HG03354 (cell line): ENCODE data around the gene RWDD4.

Experiments used
- ATAC-seq: cut with Tn5 transposase; IDR thresholded peaks from one replicate; pipeline ENCODE4 v1.9.1; 2021; ENCODE audit warnings: mild to moderate bottlenecking; ENCODE audit not compliant: unreplicated experiment, poor library complexity, severe bottlenecking

The RWDD4 gene

DNA sequence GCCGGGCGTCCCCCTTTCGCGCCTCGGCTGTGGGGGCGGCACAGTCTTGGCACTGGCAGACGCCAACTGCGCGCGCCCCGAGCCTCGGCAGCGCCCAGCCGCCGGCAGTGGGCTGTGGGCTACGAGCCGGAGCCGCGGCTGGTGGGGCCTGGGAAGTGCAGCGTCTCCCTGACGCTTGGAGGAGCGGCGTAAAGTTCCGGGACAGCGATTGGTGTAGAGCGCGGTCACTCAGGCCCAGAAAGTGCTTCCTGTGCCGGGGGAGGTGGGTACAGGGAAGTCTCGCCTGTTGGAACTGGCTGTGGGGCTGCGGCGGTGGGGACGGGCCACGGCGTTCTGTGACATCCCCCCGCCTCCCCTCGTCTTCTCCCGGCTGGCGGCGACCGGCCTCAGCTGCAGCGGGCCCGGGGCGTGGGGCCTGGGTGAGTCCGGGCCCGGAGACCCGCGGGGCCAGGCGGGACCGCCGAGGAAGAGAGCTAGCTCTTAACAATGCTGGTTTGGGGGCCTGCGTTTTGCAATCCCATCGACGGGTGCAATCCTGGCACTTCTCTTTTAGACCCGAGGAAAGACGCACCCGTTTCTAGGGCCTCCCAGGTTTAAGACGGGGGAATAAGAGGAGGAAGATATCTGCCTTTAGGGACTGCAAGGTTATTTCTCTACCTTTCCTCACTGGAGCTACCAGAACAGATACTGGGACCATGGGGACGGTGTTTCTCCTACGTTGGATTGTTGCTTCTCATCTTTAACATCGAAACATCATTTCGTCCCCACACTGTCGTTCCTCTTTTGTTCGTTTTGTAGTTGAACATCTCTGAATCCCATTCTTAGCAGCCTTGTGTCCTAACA, at the start of gene RWDD4, which contains the start of gene TRAPPC11:
Gene RWDD4 (minus strand): TSS at position 157 of the 843 bp plus-strand sequence. CDS start 233 bp downstream, outside the sequence.
Gene TRAPPC11 (plus strand): TSS at position 265 of the 843 bp plus-strand sequence. CDS start 4,575 bp downstream, outside the sequence.
- ATAC-seq: peak; percentile 99

DNA sequence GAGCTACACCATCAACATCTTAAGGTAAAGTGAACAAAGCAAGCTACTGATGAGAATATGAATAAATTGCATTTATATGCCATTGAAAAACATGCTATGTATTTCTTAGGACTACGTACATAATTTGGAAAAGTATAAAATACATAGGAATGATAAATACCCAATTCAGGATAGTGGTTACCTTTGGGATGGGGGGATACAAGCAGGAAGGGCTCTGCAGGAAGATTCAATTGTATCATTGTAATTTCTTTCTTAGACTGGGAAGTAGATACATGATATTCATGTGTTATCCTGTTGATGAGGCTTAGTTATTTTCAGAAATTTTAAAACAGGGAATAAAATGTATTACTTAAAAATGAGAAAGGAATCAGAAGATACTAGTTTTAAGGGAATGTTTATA, 43.5 kb upstream of the RWDD4 start:
- no peak for ATAC-seq

DNA sequence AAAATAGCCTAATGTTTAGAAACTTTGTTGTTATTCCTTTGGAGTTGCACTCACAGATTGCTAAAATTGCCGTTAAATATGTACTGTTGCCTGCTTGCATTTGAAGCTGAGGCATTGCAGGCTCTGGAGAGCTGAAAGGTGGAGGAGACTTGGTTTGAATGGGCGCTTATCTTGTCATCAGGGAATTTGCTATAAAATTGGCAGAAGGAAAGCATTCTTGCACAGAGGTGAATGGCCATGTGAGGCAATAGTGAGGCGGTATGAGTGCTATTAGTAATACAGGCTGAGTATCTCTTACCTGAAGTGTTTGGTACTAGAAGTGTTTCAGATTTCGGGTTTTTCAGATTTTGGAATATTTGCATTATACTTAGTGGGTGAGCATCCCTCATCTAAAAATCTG, 41.4 kb upstream of the RWDD4 start:
- ATAC-seq: no peak

DNA sequence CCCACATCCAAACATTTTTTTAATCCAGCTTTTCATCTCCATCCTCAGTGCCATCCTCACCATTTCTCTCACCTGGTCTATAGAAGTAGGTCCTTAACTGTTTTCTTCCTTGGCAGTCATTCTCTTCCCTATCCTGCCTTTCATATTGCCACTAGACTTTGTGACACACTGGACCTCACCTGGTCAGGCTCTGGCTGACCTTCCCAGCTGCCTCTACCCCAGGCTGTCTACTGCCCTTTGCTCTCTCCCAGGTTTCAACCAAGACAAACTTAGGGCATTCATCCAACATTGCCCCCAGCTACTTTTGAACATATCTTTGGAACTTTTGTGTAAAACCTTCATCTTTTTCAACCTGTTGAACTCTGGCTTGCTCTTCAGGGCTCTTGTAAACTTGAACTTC, 39.9 kb upstream of the RWDD4 start:
- no peak for ATAC-seq

DNA sequence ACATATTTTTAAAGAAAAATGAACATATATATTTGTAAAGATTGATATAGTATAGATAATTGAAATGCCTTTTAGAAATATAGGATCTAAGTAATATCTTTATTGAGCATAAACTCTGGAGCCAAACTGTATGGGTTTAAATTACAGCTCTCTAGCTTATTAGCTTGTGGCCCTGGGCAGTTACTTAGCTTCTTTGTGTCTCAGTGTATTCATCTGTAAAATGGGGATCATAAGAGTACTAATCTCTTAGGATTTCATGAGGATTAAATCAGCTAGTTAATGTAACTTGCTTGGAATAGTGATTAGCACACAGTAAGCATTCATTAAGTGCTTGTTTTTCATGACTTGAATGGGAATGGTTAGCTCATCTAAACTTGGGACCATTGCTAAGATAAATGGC, 32.9 kb upstream of the RWDD4 start:
- no peak for ATAC-seq

DNA sequence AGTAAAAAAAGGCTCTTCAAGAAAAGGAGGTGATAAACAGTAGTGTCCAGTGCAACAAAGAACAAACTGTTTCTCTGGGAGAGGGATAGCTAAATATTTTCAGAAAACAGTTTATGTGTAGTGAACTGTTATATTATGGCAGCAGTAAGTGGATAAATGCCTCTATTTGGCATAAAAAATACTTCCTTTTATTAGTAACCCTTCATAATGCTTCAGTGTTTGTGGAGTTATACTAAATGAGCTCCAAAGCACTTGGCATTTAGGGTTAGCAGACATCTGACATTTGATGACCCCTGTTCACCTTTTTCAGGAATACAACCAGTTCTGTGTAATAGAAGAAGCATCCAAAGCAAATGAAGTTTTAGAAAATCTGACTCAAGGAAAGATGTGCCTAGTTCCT, 32.0 kb upstream of the RWDD4 start:
- ATAC-seq: no peak

DNA sequence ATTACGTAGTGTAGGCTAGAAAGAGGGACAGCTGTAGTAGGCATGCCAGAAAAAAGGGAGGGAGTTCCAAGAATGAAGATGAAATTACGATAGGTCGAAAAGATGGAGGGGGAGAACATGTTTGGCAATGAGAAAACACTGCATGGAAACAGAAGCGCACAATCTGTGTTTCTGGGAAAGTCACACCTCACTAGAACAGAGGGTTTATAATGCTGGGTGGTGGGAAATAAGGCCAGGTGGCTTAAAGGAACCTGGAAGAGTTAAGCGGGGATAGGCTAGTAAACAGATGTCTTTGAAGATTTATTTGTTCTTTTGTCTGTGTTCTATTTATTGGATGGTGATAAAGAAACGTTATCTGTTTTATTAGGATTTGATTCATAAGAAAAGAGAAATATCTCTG, 29.2 kb upstream of the RWDD4 start:
- no peak for ATAC-seq

DNA sequence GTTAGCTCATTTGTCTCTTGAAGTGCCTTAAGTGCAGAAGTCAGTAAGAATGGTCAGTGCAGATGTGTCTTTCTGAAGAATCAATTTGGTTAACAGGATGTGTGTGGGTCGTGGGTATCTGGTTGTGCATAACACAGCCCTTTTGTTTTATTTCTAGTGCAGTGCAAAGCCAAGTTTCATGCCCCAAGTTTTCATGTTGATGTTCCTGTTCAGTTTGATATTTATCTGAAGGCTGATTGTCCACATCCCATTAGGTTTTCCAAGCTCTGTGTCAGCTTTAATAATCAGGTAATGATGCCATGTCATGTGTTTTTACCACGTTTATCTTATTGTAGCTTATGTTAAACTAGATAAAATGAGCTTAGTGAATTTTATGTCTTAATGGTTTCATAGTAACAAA, 27.5 kb upstream of the RWDD4 start:
- ATAC-seq: no peak

DNA sequence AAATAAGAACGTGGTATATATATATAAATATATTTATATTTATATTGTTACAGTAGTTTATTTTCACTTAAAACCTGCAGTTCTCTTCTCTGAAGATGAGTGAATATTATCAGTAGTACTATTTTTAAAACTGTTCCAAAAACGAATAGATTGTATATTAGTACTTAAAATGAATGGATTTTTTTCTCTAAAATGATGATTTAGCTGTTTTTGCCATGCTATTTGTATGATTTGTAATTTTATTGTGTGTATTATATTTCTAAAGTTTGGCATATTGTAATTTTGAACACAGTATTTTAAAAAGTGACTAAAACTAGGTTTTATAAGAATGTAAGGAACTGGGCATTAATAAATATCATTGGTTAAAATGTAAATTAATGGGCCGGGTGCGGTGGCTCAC, 22.1 kb upstream of the RWDD4 start:
- ATAC-seq: no peak

DNA sequence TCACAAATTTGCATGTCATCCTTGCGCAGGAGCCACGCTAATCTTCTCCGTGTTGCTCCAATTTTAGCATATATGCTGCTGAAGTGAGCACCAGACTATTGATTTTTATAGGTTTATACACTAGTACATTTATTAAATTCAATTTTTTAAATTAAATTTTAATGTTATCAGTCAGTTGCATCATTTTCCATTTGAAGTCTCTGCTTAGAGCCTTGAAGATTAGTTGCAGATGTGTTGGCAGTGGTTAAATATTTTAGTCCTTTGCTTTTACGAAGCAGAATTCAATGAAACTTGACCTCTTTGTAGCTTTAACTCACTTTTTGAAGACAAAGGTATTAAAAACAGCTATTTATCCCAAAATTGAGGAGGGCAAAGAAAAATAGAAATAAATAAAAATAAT, 16.6 kb upstream of the RWDD4 start:
- ATAC-seq: no peak

DNA sequence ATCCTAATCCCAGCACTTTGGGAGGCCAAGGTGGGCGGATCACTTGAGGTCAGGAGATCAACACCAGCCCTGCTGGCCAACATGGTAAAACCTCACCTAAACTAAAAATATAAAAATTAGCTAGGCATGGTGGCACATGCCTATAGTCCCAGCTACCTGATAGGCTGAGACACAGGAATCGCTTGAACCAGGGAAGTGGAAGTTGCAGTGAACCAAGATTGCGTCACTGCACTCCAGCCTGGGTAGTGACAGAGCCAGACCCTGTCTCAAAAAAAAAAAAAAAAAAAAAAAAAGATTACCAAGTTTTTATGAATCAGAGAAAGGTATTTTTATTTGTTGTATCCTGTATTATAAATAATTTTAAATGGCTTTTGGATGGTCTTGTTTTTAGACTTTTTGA, 15.2 kb upstream of the RWDD4 start:
- no peak for ATAC-seq

DNA sequence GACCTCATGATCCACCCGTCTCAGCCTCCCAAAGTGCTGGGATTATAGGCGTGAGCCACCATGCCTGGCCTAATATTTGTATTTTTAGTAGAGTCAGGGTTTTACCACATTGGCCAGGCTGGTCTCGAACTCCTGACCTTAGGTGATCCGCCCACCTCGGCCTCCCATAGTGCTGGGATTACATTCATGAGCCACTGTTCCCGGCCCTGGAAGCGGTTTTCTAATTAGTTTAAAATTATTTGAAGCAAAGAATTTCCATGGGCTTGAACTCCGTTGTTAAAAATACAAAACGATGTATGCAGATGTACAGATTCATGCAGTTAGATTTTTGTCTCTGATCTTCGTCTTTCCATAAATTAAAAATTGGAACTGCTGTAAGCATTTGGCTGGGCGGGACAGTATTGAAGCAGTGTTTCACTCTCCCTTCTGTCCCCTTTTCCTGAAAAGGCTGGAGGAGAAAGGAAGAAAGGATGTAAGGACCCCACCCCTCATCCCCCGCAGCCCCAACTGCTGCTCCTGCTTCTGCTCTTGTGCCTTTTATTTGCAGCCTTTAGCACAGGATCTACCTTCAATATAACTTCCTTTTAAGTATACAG, 12.1 kb upstream of the RWDD4 start:
- ATAC-seq: no peak

DNA sequence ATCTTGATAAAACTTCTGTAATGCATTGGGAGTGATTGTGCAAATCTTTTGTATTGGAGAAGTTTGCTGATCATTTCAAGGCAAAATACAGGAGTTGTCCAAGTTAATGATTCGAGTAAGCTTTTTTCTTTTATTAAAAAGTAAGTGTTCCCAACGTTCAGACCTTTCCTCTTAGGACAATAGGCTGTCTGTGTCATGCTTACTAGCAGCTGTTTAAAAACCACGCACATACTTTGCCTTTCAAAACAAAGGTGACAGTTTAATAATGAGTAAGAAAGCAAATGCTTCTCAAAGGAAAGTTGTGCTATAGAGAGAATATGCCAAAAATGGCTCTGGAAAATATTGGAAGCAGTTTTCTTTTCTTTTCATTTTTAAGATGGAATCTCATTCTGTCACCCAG, 11.3 kb upstream of the RWDD4 start:
- no peak for ATAC-seq

DNA sequence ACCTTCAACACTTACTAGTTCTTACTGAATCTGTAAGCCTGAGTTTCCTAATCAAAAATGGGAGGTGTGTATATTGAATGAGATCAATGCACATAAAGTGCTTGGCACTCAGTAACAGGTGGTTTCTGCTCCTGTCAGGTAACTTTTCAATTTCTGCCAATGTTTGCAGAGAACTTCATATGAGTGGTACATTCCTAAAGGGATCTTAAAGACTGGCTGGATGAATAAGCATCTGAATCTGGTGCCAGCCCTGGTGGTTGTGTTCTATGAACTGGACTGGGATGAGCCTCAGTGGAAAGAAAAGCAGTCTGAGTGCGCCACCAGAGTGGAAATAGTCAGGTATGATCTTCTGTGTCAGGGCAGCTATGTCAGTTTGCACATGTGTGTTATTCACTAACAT, 7.1 kb upstream of the RWDD4 start:
- no peak for ATAC-seq

DNA sequence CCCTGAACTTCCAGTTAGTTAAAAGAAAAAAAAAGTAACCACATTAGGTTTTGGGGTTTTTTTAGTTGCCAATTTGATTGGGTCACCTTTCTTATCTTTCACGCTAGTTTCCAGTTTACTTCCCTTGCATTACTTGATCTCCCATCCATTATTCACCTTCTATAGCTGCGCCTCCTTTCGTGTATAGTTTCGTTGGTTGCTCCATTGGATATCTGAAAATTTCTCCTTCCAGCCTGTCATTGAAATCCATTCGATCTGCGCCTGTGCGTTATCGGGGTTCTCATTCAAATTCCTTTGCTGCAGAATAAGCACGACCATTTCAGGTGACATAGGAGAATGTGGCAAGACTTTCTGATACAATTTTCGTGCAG, 872 bp upstream of the RWDD4 start:
- no peak for ATAC-seq

DNA sequence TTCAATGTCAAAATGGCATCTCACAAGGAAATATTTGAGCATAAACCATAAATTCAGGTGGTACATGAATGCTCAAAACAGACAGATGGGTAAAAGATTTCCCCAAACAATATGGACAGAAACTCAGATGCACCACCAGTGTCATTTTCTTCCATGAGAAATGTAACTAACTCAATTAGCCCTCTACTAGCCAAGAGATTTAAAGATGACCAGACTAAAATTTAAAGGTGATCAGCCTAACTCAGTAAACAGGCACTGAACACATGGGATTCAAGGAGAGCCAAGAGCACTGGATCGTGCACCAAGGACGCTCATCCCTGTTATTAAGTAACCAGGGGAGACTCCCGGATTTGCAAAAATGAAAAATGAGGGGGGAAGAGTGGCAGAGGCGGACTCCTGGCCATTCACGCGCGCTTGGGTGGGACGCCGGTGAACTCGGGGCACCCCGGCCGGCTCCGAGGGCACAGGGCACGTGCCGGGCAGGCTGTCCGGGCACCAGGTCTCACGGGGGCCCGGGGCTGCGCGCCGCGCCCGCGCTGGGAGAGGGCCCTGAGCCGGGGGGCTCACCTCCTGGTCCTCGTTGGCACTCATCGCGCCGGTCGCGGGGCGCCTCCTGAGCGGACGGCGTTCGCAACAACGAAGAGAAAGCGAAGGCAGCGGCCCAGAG, 490 bp downstream of the RWDD4 start:
- ATAC-seq: peak; percentile 39

DNA sequence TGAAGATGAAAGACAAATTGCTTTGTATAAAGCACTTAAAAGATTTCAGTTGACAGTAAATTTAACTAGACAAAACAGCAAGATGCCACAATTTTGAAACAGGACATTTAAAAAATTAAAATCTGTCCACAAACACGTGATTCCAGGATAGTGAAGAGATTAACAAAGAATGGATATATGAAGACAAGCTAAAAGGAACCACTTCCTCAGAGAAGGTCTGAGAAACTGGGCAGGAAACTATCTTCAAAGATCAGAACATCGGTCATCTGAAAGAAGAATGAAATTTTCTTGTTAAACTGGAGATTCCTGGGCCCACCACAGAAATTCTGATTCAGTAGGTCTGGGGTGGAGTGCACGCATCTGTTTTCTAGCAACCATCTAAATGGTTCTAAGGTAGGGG, 1.4 kb downstream of the RWDD4 start:
- no peak for ATAC-seq

DNA sequence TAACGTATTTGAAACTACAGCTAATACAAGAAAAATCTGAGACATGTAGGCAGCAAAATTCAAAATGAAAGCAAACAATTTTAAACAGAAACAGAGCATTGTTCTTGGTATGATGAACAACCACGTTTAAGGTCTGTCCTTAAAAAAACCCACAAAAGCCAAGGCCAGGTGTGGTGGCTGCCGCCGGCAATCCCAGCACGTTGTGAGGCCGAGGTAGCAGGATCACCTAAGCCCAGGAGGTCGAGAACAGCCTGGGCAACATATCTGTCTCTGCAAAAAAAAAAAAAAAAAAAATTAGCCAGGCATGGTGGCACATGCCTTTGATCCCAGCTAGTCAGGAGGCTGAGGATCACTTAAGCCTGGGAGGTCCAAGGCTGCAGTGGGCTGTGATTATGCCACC, 13.7 kb downstream of the RWDD4 start:
- ATAC-seq: no peak

DNA sequence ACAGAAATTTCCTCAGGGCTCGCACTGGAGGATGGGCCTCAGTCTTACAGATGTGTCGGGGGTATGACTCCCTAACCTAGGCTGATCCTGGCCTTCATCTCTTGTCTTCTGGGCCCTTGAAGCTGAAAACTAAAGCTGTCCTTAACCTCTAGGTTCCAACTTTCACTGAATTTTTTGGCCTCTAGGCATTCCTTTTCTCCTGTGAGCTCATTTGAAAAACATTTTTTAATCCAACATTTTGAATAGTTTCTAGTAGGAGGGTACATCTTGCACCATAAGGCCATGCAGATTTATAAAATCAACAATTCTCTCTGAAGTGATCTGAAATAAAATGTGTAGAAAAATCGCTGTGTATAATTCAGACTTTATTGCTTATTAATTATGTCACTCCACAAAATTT, 19.7 kb downstream of the RWDD4 start:
- no peak for ATAC-seq

DNA sequence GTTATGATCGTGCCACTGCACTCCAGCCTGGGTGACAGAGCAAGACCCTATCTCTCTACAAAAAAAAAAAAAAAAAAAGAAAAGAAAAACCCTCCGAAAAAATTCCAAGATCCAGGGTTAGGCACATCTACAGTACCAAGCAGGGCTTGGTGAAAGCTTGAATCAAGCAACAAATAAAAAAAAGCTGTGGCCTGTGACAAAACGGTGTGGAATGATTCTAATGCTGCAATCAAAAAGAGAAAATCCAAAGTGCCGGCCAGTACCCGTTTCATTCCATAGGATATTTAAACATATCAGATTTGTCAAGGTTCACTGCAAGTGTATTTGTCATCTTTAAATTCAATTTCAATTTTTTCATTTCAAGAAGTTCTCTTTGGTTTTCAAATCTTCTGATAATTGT, 20.5 kb downstream of the RWDD4 start:
- ATAC-seq: no peak

DNA sequence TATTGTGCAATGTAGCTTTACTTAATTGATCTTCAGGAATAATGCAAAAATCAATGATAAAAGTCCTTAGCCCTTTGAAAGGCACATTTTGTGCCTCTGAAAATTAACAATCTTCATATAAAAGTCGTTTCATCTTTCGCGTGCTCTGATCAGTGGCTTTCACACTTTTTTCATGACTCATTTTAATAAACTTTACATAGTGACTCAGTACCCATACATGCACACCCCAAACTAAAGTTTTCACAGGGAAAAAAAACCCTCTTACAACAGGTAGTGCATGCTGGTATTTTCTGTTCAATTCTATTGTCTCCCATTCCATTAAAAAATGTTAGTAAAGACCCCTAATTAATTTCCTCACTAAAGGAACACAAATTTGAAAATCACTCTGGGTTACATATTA, 21.5 kb downstream of the RWDD4 start:
- no peak for ATAC-seq
